Upper lobe of left lung (tissue), 4 donors: Measurements from ENCODE around the gene MTG1.
"Not testable (repeated sequence)": the region's sequence is repeated elsewhere in the genome, so short reads cannot be mapped to it uniquely, and the experiment has no call there.

ENCODE experiments used
- EP300 ChIP-seq, 4 donors: sonication (generic); formaldehyde crosslinking; IDR thresholded peaks; one replicate each; pipeline ENCODE4 v1.5.1; 2017; ENCODE audit warnings: antibody characterized with exemption in 4 of 4, control low read depth in 2 of 4
- POLR2A ChIP-seq, 4 donors: fragments of 450-650 bp; IDR thresholded peaks; one replicate each; pipeline ENCODE4 v1.5.1; 2016 to 2017; ENCODE audit warnings: antibody characterized with exemption in 4 of 4, mild to moderate bottlenecking in 2 of 4
- TF ChIP-seq, protein P1 (sequence below), 6 experiments: fragments of 450-650 bp in 4 of 6; fragments of 200-600 bp in 2 of 6; sonication (generic) in 2 of 6; IDR thresholded peaks; one replicate each; pipeline ENCODE4 v1.5.1; 2016 to 2019; ENCODE audit warnings: antibody characterized with exemption in 6 of 6

DNA sequence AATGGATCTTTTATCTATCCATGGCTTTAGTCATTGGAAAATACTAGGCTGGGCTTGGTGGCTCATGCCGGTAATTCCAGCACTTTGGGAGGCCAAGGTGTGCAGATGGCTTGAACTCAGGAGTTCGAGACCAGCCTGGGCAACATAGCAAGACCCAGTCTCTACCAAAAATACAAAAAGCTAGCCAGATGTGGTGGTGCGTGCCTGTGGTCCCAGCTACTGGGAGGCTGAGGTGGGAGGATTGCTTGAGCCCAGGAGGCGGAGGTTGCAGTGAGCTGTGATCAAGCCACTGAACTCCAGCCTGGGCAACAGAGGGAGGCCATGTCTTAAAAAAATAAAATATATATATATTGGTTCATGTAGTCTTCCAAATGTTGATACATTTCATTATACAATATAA lies 7.0 kb upstream of the MTG1 start:
- not testable (repeated sequence) for TF ChIP-seq EP300, POLR2A (IDR thresholded peaks at IDR 0.05)
- TF ChIP-seq, protein P1, sequence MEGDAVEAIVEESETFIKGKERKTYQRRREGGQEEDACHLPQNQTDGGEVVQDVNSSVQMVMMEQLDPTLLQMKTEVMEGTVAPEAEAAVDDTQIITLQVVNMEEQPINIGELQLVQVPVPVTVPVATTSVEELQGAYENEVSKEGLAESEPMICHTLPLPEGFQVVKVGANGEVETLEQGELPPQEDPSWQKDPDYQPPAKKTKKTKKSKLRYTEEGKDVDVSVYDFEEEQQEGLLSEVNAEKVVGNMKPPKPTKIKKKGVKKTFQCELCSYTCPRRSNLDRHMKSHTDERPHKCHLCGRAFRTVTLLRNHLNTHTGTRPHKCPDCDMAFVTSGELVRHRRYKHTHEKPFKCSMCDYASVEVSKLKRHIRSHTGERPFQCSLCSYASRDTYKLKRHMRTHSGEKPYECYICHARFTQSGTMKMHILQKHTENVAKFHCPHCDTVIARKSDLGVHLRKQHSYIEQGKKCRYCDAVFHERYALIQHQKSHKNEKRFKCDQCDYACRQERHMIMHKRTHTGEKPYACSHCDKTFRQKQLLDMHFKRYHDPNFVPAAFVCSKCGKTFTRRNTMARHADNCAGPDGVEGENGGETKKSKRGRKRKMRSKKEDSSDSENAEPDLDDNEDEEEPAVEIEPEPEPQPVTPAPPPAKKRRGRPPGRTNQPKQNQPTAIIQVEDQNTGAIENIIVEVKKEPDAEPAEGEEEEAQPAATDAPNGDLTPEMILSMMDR (IDR thresholded peaks at IDR 0.05): not testable (repeated sequence)
